Transverse colon (tissue), 4 donors: Measurements from ENCODE around the gene GAS5. TPM values are rescaled to one million over a fixed set of nuclear protein-coding genes. Genes with fewer than 3 reads are reported as not detected.

Experiments
- DNase-seq: peaks from one replicate; pipeline ENCODE4 v3.0.0-alpha.2; 2019
- H3K27ac ChIP-seq, 4 donors: fragments of 200-600 bp; sonication (generic); 2 replicates each; pipeline ENCODE4 v1.5.1; 2016 to 2018; ENCODE audit warnings: inconsistent platforms in 4 of 4
- H3K27me3 ChIP-seq: fragments of 200-600 bp; sonication (generic); 2 replicates; pipeline ENCODE4 v1.5.1; 2017; ENCODE audit warnings: inconsistent platforms
- H3K36me3 ChIP-seq, 4 donors: fragments of 200-600 bp; sonication (generic); 2 replicates each; pipeline ENCODE4 v1.5.1; 2017 to 2019; ENCODE audit warnings: inconsistent platforms in 4 of 4
- H3K4me1 ChIP-seq, 4 donors: fragments of 200-600 bp; sonication (generic); 2 replicates each; pipeline ENCODE4 v1.5.1; 2017 to 2020; ENCODE audit warnings: inconsistent platforms in 4 of 4
- H3K4me3 ChIP-seq, 4 donors: fragments of 200-600 bp; sonication (generic); 1 replicate in 1 of 4; 2 replicates in 3 of 4; pipeline versions ENCODE4 v1.5.1 to v1.6.1; 2017 to 2019; ENCODE audit warnings: inconsistent platforms in 4 of 4
- H3K9me3 ChIP-seq, 2 donors: fragments of 200-600 bp; sonication (generic); 2 replicates each; pipeline ENCODE4 v1.5.1; 2017 to 2019; ENCODE audit warnings: inconsistent platforms in 2 of 2
- CTCF ChIP-seq, 5 experiments: fragments of 200-600 bp in 3 of 5; fragments of 450-650 bp in 2 of 5; sonication (generic) in 3 of 5; IDR thresholded peaks; 1 replicate in 2 of 5; 2 replicates in 3 of 5; pipeline ENCODE4 v1.5.1; 2016 to 2017; ENCODE audit warnings: antibody characterized with exemption in 5 of 5, inconsistent platforms in 3 of 5, mild to moderate bottlenecking in 2 of 5, moderate library complexity in 1 of 5
- EP300 ChIP-seq: sonication (generic); formaldehyde crosslinking; IDR thresholded peaks from one replicate; pipeline ENCODE4 v1.6.1; 2017; ENCODE audit warnings: antibody characterized with exemption, low read depth
- POLR2A ChIP-seq: fragments of 450-650 bp; IDR thresholded peaks from one replicate; pipeline ENCODE4 v1.6.1; 2016; ENCODE audit warnings: antibody characterized with exemption, mild to moderate bottlenecking, moderate library complexity
- POLR2AphosphoS5 ChIP-seq, 3 donors: sonication (generic); formaldehyde crosslinking; IDR thresholded peaks; one replicate each; pipeline ENCODE4 v1.6.1; 2016; ENCODE audit warnings: antibody characterized with exemption in 3 of 3
- WGBS, 2 donors: methylation state at CpG; one replicate each; pipeline ENCODE4 v1.1.5; 2018; ENCODE audit warnings: low coverage in 1 of 2; 5-methylcytosine and 5-hydroxymethylcytosine counted together
- in situ Hi-C, 4 donors: fragments of 200-750 bp; cut with MboI; loops; one replicate each; pipeline versions ENCODE4 v1.15.0 to v1.15.1; 2017; ENCODE audit warnings: low sequenced_read_pairs in 3 of 4, low pct_ligation_motif_present in 1 of 4, low pct_unique_long_range_greater_than_20kb in 1 of 4
- intact Hi-C: fragments of 100-400 bp; cut with DNase I; formaldehyde crosslinking; loops from one replicate; pipeline ENCODE4 v1.15.1; 2023; ENCODE audit warnings: low total_unique reads
- total RNA-seq, 4 donors: library from RNA; depleted of rRNA; stranded (reverse); fragments of >200 nt; gene quantifications; one replicate each; pipeline ENCODE4 v1.1.0, GENCODE V29; 2016

GAS5 gene
- total RNA-seq, 4 donors from 2014 or later: 82.7 to 435 (median 193) TPM

GRCh38 chr1:173870252-173871075 lies 2.7 kb upstream of the GAS5 start:
- peak; percentile 32 for DNase-seq
- in situ Hi-C loops: no loop called here
- Histone ChIP-seq H3K27ac (peak overlapping the region; percentile 95 to 98 (median 97)), H3K27me3 (no peaks in the 10 kb centered on the region), H3K4me3 (no peak overlapping the region), H3K9me3 (no peaks in the 10 kb centered on the region), H3K4me1 (peaks cover 10 to 43% (median 30%) of the 10 kb centered on the region in 4 donors), H3K36me3 (peaks cover 0 to 7% (median 0%) of the 10 kb centered on the region in 4 donors)
- WGBS, 2 donors: 70 to 80% methylated on average over 6 to 15 of the region's 15 CpGs
- TF ChIP-seq EP300: no peak
- no peak for TF ChIP-seq CTCF (IDR thresholded peaks at IDR 0.05)
- peak in 1 of 3 donors; percentile 8 for TF ChIP-seq POLR2AphosphoS5 (IDR thresholded peaks at IDR 0.05)
- no peak for TF ChIP-seq POLR2A
- intact Hi-C loops: no loop called here

GRCh38 chr1:173869021-173869359 lies 1.2 kb upstream of the GAS5 start:
- H3K9me3 ChIP-seq: no peaks in the 10 kb centered on the region
- in situ Hi-C loops (no loop called here), intact Hi-C loops (no loop called here)
- 0 to 1% methylated on average over 2 to 5 of the region's 5 CpGs for WGBS, 2 donors
- no peak for DNase-seq
- H3K27me3 ChIP-seq: no peaks in the 10 kb centered on the region
- H3K4me3 ChIP-seq: peak overlapping the region; percentile 57 to 75 (median 70)
- peaks cover 10 to 52% (median 34%) of the 10 kb centered on the region in 4 donors for H3K4me1 ChIP-seq
- H3K36me3 ChIP-seq: peaks cover 0 to 14% (median 7%) of the 10 kb centered on the region in 4 donors
- no peak for TF ChIP-seq EP300
- TF ChIP-seq POLR2AphosphoS5 (IDR thresholded peaks at IDR 0.05): no peak
- no peak for TF ChIP-seq POLR2A
- TF ChIP-seq CTCF (IDR thresholded peaks at IDR 0.05): no peak
- H3K27ac ChIP-seq: peak overlapping the region; percentile 95 to 98 (median 97)

- intact Hi-C loops (no loop called here), in situ Hi-C loops (no loop called here)
- WGBS, 2 donors: 1% methylated on average over 21 to 35 of the region's 53 CpGs
- Histone ChIP-seq H3K27ac (peak within 1 kb of the TSS; percentile 95 to 98 (median 97)), H3K9me3 (no peaks in the 10 kb centered on the region), H3K4me3 (peak within 1 kb of the TSS; percentile 57 to 75 (median 70)), H3K36me3 (peaks cover 0 to 20% (median 9%) of the 10 kb centered on the region in 4 donors), H3K4me1 (peaks cover 10 to 52% (median 34%) of the 10 kb centered on the region in 4 donors), H3K27me3 (no peaks in the 10 kb centered on the region)
- peak; percentile 97 for DNase-seq
- TF ChIP-seq POLR2AphosphoS5 (IDR thresholded peaks at IDR 0.05): peak; percentile 16 to 83 (median 80)
- peak; percentile 18 for TF ChIP-seq EP300
- TF ChIP-seq POLR2A: peak; percentile 88
- TF ChIP-seq CTCF (IDR thresholded peaks at IDR 0.05): no peak
These were observed 654 bp upstream of the GAS5 start, which contains the start of gene ZBTB37 for GRCh38 chr1:173868266-173869020. ZBTB37 (plus strand) TSS chr1:173868380; CDS start chr1:173870226, 1,846 bp downstream.
